WTC11 (cell line): ENCODE data around the gene RACK1.

ENCODE experiments used
- ATF3 ChIP-seq: sonication (generic); formaldehyde crosslinking; conservative IDR thresholded peaks from 2 replicates; pipeline ENCODE4 v1.8.1; 2022; ENCODE audit warnings: mild to moderate bottlenecking, missing genetic modification reagents
- CREB1 ChIP-seq: sonication (generic); formaldehyde crosslinking; IDR thresholded peaks from 2 replicates; pipeline ENCODE4 v1.8.0; 2023; ENCODE audit warnings: mild to moderate bottlenecking, missing genetic modification reagents
- CTCF ChIP-seq: fragments of 200-600 bp; IDR thresholded peaks from 2 replicates; pipeline ENCODE4 v1.8.0; 2022; ENCODE audit warnings: antibody characterized with exemption
- FOXK1 ChIP-seq: sonication (generic); formaldehyde crosslinking; IDR thresholded peaks from 2 replicates; pipeline ENCODE4 v1.8.0; 2022; ENCODE audit warnings: mild to moderate bottlenecking, moderate library complexity, missing genetic modification reagents
- MLX ChIP-seq: sonication (generic); formaldehyde crosslinking; IDR thresholded peaks from 2 replicates; pipeline ENCODE4 v1.8.1; 2023; ENCODE audit warnings: mild to moderate bottlenecking, missing genetic modification reagents, moderate library complexity
- NFYB ChIP-seq: sonication (generic); formaldehyde crosslinking; conservative IDR thresholded peaks from 2 replicates; pipeline ENCODE4 v1.8.0; 2022; ENCODE audit warnings: low read depth, missing genetic modification reagents
- TEAD1 ChIP-seq: sonication (generic); formaldehyde crosslinking; IDR thresholded peaks from 2 replicates; pipeline ENCODE4 v1.8.0; 2022; ENCODE audit warnings: mild to moderate bottlenecking, missing genetic modification reagents
- ZNF671 ChIP-seq: fragments of 250-450 bp; sonication (Bioruptor Pico); IDR thresholded peaks from 2 replicates; pipeline ENCODE4 v1.8.0; 2021; ENCODE audit warnings: mild to moderate bottlenecking
- TF ChIP-seq, protein P1 (sequence below): sonication (generic); formaldehyde crosslinking; IDR thresholded peaks from 2 replicates; pipeline ENCODE4 v1.8.0; 2022; ENCODE audit warnings: mild to moderate bottlenecking, missing genetic modification reagents

GRCh38 chr5:181219262-181220177 lies 24.2 kb downstream of the RACK1 start:
- TF ChIP-seq NFYB (CRISPR knock-in tag) (no peak), CTCF (no peak), ZNF671 (CRISPR knock-in tag) (no peak), MLX (no peak), TEAD1 (no peak), ATF3 (no peak), CREB1 (no peak), FOXK1 (no peak)
- TF ChIP-seq, protein P1, sequence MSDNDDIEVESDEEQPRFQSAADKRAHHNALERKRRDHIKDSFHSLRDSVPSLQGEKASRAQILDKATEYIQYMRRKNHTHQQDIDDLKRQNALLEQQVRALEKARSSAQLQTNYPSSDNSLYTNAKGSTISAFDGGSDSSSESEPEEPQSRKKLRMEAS (CRISPR knock-in tag) = no peak
